ENCODE measurements around the gene ABCD1. TPM values are rescaled to one million over a fixed set of nuclear protein-coding genes. Genes with fewer than 3 reads are reported as not detected.

The ABCD1 gene
- total and polyA plus RNA-seq, 10 of the 15 experiments (the other 5 are each of a cell fraction or from before 2014, with no cell fraction given), result 0.13 to 6.5 (median 1.4) TPM

- no peaks in the 10 kb centered on the region for H3K4me1 ChIP-seq (ENCODE audit: control insufficient read depth, insufficient read depth, low read length)
- ATAC-seq (no peak), FAIRE-seq (no peak), DNase-seq (ENCODE audit: low read depth, low spot score) (no peak)
- H3K9me3 ChIP-seq (replicated peaks; ENCODE audit: control insufficient read depth, insufficient read depth, low read length), result peaks cover 2% of the 10 kb centered on the region; the same call in 1 of the 3 replicates
- POLR2A ChIA-PET, result no interaction called here
- no peak overlapping the region for H3K4me2 ChIP-seq (ENCODE audit: control insufficient read depth, insufficient read depth)
- in situ Hi-C loops (cut with MboI) (loop anchor here (10.0 kb wide), 2 partner anchors 51 to 59 kb away; partner anchors contain the start of genes PNCK and SRPK3), intact Hi-C loops (cut with micrococcal nuclease; ENCODE audit: unreplicated experiment) (no loop called here)
- no peak overlapping the region for H3K27ac ChIP-seq (ENCODE audit: control insufficient read depth, insufficient read depth)
- TF ChIP-seq CREM (IDR thresholded peaks at IDR 0.05; ENCODE audit: low read depth), result no peak
- no peak for TF ChIP-seq IRF5 (IDR thresholded peaks at IDR 0.05; ENCODE audit: borderline replicate concordance)
- TF ChIP-seq BMI1 (IDR thresholded peaks at IDR 0.05; ENCODE audit: borderline replicate concordance), result no peak
- TF ChIP-seq TBL1XR1 (IDR thresholded peaks at IDR 0.05; ENCODE audit: low read depth, low read length), result no peak
- TF ChIP-seq USF1 (IDR thresholded peaks at IDR 0.05; ENCODE audit: borderline replicate concordance, extremely low read length, insufficient read depth, low read depth, low read length), result no peak
- TF ChIP-seq ZBTB33 (IDR thresholded peaks at IDR 0.05), result no peak
- no peak for TF ChIP-seq RELB (IDR thresholded peaks at IDR 0.05; ENCODE audit: low read depth)
- no peak for TF ChIP-seq BCL11A (IDR thresholded peaks at IDR 0.05; ENCODE audit: low read depth, low read length)
- no peak for TF ChIP-seq POU2F2 (IDR thresholded peaks at IDR 0.05; ENCODE audit: borderline replicate concordance, low read depth, low read length)
- no peak for TF ChIP-seq PKNOX1 (IDR thresholded peaks at IDR 0.05)
- TF ChIP-seq NRF1 (conservative IDR thresholded peaks at IDR 0.05; ENCODE audit: low read depth, low read length), result no peak
- TF ChIP-seq TARDBP (IDR thresholded peaks at IDR 0.05; ENCODE audit: borderline replicate concordance), result no peak
- TF ChIP-seq HCFC1 (IDR thresholded peaks at IDR 0.05; ENCODE audit: low read length), result no peak
- TF ChIP-seq CEBPB (IDR thresholded peaks at IDR 0.05; ENCODE audit: borderline replicate concordance in 1 of 2, low read depth in 2 of 2, low read length in 2 of 2), result no peak
- TF ChIP-seq CBX5 (IDR thresholded peaks at IDR 0.05; ENCODE audit: low read depth), result no peak
- H3K36me3 ChIP-seq (ENCODE audit: control insufficient read depth in 2 of 2, insufficient read depth in 2 of 2, low read length in 1 of 2), result no peaks in the 10 kb centered on the region
- 57% methylated on average over 12 of the region's 15 CpGs for WGBS (ENCODE audit: insufficient coverage, insufficient replicate concordance, low lambda C conversion rate, missing lambda C conversion rate)
- CTCF ChIA-PET, result no interaction called here
- no TSS peak for BruUV-seq (replicated peaks)
- no peaks in the 10 kb centered on the region for H4K20me1 ChIP-seq (ENCODE audit: control insufficient read depth, insufficient read depth)
- H2AFZ ChIP-seq (ENCODE audit: control insufficient read depth, low read depth, low read length), result no peak overlapping the region
- SMC1A ChIA-PET (ENCODE audit: uncharacterized antibody, unreplicated experiment), result no interaction called here
- no peak overlapping the region for H3K9ac ChIP-seq (ENCODE audit: control insufficient read depth, insufficient read depth, low read length)
- no peaks in the 10 kb centered on the region for H3K79me2 ChIP-seq (ENCODE audit: control insufficient read depth, insufficient read depth, low read length)
- H3K27me3 ChIP-seq (replicated peaks in 1 of 2; ENCODE audit: control insufficient read depth in 2 of 2, insufficient read depth in 2 of 2, low read length in 1 of 2), result no peaks in the 10 kb centered on the region
- RAD21 ChIA-PET (ENCODE audit: unreplicated experiment), result interaction anchor here (0.6 kb wide), 1 partner anchor 166 kb away, joined by 3 read pairs; no protein-coding TSS in a partner anchor
- H3K4me3 ChIP-seq, result no peak overlapping the region
Measured at GRCh38 chrX:153733651-153734240, 9.1 kb downstream of the ABCD1 start.
